Measurements from ENCODE around the gene RAD51B.

- no peak for TF ChIP-seq EZH2 (IDR thresholded peaks at IDR 0.05; ENCODE audit: low read depth)
- TF ChIP-seq CTCF (conservative IDR thresholded peaks at IDR 0.05): no peak
Observed at GRCh38 chr14:68523989-68524725, 704.6 kb downstream of the RAD51B start.
